Measurements from ENCODE around the gene NEUROD6. TPM values are rescaled to one million over a fixed set of nuclear protein-coding genes. Genes with fewer than 3 reads are reported as not detected.

NEUROD6 gene
- total RNA-seq, 1 donor from 2014 or later = 0.21 TPM

GRCh38 chr7:31333291-31333690 is 7.2 kb downstream of the NEUROD6 start:
- no peak for DNase-seq

GRCh38 chr7:31327071-31327470 is 13.5 kb downstream of the NEUROD6 start:
- DNase-seq = no peak

- DNase-seq = no peak
Measured at GRCh38 chr7:31326416-31326815, 14.1 kb downstream of the NEUROD6 start.

- no peak for DNase-seq
Measured at GRCh38 chr7:31323101-31323500, 17.4 kb downstream of the NEUROD6 start.

DNA sequence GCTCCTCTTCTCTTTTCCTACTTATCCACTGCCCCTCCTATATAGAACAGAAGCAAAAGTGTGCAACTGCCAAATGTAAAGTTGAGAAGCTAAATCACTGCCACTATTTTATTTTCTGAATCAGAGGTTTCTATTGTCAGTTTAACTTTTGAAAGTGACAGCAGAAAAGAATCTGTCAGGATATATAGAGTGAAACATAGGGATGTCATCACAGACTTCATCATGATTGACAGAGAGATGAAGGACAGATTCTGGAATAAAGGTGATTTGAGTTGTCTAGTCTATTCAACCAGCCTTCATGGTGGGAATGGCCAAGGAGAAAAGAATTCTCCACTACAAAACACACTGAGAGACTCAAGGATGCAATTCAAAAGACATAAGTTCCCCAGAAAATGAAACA is 19.9 kb downstream of the NEUROD6 start:
- no peak for DNase-seq

DNA sequence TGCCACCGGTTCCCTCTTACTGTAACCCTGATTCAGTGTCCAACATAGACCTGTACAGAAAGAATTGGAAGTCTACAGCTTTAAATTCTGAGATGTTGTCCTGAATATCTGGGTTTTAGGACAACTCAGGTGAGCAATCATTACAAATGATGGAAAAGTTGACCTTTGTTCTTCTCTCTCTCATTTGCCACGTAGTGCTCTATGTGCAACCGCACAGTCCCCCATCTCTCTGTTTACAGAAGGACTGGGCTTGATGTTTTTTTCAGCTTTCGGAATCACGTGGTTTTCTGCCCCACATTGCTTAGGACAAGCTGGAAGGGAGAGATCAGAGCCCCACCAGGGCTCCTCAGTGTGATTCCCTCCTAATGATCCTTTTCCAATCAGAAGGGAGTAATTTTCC is 22.2 kb downstream of the NEUROD6 start:
- DNase-seq = no peak

DNA sequence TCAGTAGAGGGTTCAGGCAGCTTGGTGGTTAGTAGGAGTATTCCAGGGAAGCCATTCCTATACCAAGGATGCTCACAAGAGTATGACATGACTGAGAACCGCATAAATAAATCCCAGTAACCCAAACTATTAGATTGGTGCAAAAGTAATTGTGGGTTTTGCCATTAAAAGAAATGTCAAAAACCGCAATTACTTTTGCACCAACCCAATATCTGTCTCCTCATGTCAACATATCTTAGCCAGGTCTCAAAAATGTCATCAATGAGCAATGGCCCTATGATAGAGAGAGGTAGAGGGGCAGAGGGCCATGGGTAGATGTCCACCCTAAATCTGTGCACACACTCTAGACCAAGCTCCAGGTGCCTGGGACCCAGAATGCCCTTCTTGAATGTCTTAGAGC is 23.6 kb downstream of the NEUROD6 start:
- no peak for DNase-seq

GRCh38 chr7:31315758-31316157 is 24.8 kb downstream of the NEUROD6 start:
- no peak for DNase-seq

DNA sequence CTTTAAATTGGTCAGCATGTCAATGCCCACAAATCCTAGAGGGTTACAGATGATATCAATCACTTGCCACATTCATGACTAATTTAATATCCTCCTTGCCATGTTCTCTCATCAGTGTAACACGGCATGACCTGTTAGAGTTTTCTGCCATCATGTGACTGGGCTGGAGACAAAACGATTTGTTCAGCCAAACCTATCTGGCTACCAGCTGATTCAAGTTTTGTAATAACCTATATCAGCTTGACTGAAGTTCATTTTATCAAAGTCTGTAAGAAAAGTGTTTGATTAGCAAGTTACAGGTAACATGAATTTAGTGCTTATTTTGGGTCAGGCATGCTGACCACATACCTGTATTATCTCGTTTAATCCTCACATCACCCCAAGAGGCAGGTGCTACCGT is 25.7 kb downstream of the NEUROD6 start:
- DNase-seq = no peak

DNA sequence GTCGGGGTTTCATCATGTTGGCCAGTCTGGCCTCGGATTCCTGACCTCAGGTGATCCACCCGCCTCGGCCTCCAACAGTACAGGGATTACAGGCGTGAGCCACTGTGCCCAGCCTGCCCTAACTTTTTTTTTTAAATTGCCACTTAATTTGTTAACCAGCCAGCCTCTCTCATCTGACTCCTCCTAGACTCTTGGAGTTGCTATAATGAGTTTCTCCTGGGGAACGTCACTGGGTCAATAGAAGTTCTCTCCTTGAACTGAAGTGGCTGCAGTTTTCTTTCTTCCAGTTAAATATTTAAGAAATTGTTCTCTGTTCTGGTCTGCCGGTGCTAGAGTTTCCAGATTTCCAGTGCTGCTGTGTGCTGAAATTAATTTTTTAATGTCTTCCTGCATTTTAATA is 27.6 kb downstream of the NEUROD6 start:
- no peak for DNase-seq

- DNase-seq = peak; percentile 37
Measured at GRCh38 chr7:31311552-31311951, 29.0 kb downstream of the NEUROD6 start.

GRCh38 chr7:31310321-31310935 is 30.1 kb downstream of the NEUROD6 start:
- peak; percentile 32 for DNase-seq

DNA sequence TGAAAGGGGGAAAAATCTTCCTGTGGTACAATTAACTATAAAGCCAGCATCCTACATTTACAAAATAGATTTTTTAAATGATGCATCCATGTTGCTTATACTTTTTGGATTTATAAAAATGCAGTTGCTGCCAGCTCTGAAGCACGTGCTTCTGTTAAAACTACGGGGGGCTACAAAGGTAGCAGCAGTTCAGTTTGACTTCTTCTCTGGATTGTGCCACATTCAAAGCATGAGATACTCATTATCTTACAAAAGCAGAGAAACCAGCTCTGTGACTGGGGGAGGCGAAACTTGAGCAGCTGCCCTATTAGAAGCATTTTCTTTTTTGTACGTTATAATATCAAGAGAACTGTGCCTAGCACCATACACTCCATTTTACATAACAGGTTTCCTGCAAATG is 31.1 kb downstream of the NEUROD6 start:
- DNase-seq = no peak

GRCh38 chr7:31308652-31309051 is 31.9 kb downstream of the NEUROD6 start:
- no peak for DNase-seq

DNA sequence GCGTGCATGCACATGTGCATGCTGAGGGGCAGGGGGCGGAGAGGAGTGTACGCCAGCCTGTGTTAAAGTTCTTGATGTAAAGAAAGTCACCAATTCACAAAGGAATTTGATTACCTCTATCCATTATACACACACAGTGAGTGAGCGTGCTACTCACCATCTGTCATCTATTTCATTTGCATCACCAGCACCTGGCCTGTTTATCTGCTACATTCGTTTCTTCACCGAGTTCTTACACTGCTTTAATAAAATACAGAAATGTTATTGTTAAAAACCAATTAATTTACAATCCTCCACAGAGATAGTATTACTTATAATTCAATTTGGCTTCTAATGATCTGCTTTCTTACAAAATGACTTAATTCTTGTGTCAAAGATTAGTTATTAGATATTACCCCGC is 32.6 kb downstream of the NEUROD6 start:
- DNase-seq = no peak

GRCh38 chr7:31305260-31305659 is 35.3 kb downstream of the NEUROD6 start:
- DNase-seq = no peak

DNA sequence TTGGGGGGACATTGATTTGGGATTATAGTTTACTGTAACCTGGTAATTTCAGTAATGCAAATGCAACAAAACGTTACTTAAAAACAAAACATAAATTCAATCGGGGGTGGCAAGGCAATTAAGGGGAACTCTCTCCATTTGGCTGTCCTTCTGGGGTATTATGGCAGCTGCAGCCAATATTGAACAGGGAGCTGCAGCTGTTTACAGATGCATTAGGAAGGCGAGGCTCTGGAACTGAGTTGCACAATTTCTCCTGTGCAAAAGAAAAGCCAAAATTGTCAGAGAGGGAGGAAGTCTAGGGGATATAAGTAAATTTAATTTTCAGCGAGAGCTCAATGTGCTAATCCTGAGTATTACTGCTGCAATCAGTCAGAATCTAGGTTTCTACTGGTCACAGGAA is 36.1 kb downstream of the NEUROD6 start:
- peak; percentile 51 for DNase-seq

DNA sequence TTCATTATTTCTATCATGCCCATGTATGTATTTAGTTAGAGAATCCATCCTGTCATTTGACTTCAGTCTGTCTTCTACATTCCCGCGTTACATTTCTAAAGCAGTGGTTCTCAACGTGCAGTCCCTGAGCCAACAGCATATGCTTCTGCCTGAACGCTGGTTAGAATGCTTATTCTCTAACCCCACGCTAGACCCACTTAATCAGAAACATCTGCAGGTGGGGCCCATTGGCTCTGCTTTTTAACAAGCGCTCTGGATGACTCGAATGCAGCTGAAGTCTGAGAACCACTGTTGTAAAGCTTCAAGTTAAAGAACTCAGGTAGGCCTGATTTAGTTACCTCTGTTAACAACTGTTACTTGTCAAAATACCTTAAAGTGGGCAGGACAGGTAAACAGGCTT is 38.2 kb downstream of the NEUROD6 start:
- peak; percentile 77 for DNase-seq

DNA sequence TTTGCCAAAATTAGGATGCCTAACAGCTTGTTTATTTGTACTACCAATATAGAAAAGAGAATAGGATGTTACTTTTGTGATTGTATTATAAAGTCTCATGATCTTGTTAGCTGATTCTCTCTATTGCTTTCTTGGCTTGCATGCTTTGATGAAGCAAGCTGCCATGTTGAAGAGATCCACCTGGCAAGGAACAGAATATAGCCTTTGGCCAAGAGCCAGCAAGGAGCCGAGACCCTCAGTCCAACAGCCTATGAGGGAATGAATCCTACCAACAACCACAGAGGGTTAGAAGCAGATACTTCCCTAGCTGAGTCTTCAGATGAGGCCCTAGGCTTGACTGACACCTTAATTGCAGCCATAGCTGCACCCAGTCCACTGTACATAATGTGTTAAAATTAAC is 41.2 kb downstream of the NEUROD6 start:
- DNase-seq = no peak

- no peak for DNase-seq
Measured at GRCh38 chr7:31290601-31291000, 49.9 kb downstream of the NEUROD6 start.

Small RNAs within 50 kb of the gene (small RNA-seq; reads per million reads assigned to genes)
- not detected for gene AC006380.1 (ENCODE audit: low replicate concordance)

Other genes with a start within 250 kb of the NEUROD6 start
- gene ITPRID1, start 173.4 kb upstream of the NEUROD6 start, total RNA-seq = 0.92 TPM

Measured in tongue (tissue), 3 donors.